Right forelimb (tissue), 1 donor: ENCODE measurements around the gene ANXA9.

Experiments used
- DNase-seq: peaks from one replicate; pipeline ENCODE4 v3.0.0-alpha.2; 2018

ANXA9 gene

DNA sequence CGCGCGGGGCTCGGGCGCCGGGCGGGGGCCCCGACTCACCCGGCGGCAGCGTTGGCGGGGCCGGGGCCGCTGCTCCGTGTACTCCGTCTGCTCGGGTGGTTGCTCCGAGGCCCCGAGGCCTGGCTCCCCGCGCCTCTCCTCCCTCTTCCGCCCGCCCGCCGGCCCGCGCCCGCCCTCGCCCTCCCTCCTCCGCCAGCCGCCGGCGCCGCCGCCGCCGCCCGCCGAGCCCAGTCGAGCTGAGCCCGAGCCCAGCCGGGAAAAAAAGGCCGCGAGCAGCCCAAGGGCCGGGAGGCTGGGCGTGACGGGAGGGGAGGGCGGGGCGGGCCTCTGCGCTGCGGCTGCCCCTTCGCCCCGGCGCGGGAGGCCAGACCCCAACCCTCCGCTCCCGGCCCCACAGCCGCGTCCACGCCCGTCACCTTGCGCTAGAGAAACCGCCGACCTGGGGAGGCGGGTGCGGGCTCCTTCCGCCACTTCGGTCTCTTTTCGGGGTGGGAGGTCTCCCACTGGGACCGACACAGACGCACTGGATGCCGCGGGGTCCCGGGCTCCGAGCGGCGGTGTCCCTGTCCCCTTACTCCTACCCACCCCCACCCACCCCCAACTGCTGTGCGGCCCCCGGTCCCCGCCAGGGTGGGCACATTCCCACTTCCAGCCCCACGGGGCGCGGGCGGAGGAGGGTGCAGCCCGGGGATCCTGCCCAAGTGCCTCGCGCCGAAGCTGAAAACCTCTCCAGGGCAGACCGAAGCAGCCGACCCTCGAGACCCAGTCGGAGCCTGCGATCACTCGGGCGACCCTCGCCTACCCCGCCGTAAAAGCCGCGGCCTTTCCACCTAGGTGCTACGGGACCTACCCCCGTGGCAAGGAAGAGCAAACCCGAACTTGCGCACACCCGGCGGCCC, 7.3 kb upstream of the ANXA9 start, which contains the start of gene CERS2:
Gene CERS2, minus strand, starts transcription at position 256 of the 899 bp plus-strand sequence. CDS start 5,745 bp downstream, outside the sequence.
- peak; percentile 91 for DNase-seq

DNA sequence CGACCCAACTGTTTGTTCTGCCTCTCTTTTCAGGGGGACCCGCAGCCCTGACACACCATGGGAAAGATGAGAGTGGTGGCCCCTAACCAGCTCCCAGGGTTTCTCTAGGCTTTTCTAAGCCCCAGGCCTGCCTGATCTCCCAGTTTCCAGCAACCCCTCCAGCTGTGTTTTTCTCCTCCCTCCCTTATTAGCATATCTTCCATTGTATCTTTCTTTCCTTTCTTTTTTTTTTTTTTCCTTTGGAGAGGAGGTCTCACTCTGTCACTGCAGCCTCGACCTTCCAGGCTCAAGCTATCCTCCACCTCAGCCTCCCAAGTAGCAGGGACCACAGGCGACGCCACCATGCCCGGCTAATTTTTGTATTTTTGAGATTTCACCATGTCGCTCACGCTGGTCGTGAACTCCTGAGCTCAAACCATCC, 5.7 kb upstream of the ANXA9 start:
- DNase-seq: no peak

DNA sequence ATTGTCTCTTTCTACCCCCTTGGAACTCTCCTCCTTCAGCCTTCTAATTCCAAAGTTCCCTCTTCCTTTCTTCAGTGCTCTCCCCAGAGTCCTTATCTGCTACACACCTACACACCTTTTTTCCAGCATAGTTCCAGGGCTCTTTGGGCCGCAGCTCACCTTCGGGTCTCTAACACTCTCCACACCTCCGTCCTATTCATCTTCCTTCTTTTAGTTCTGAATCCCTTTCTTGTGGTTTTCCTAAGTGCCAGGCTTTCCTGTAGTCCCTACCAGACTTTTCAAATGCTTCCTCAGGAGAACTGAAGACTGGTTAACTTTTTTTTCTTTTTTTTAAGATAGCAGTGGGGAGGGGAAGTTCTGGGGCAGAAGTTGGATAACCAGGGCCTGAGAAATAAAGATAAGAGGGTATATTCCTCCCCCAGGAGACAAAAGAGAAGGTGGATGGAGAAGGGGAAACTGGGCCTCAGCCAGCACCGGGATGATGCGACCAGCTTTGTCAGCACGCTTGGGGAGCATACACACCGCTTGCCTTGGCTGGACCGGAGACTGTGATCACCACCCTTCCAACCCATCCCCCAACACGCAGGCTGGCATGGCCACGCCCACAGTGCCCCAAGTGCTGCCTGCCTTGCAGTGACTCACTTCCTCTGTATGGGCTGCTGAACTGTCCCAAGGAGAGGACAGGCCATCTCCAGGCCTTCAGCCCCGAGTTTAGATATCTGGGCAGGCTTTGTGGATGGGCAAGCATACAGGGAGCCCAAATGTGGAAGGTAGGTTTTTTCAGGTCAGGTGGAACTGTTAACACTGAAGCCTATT, 5.0 kb upstream of the ANXA9 start:
- DNase-seq: no peak

DNA sequence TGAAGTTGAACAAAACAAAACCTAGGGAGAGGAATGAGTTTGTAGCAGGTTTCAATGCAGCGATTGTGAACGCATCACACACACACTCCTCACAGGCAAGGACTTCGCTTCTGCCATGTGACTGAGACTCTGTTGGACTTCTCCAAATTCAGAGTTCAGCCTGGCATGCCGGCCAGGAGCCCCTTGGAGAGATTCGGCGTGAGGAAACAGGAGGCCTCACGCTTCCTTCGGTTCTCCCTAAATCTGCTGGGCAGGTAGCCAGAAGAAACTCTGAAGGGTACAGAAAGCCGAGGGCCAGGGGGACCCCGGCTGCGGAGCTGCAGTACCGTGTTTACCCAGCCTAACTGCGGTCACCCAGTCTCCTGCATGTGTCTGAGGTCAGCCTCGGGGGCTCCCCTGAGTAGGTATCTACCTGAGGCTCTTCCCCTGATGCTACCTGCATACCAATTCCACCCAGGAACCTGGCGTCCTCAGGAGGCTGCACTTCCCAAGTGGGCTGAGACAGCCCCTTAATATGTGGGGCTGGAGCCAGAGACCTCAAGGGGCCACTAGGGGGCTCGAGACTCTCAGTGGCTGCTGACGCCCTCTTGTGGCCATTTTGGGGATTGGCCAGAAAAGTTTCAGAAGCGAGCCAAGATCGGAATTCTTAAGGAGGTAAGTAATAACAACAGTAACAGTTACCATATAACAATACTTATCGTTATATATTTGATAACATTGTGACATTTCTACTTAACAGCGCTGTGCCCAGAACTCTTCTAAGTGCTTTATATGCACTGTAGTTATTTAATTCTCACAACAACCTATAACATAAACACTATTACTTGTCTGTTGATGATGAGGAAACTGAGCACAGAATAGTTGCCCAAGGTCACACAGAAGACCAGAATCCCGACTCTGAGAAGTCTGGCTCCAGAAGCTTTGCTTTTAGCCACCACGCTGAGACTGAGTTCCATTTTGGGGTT, 2.7 kb upstream of the ANXA9 start:
- peak; percentile 92 for DNase-seq

DNA sequence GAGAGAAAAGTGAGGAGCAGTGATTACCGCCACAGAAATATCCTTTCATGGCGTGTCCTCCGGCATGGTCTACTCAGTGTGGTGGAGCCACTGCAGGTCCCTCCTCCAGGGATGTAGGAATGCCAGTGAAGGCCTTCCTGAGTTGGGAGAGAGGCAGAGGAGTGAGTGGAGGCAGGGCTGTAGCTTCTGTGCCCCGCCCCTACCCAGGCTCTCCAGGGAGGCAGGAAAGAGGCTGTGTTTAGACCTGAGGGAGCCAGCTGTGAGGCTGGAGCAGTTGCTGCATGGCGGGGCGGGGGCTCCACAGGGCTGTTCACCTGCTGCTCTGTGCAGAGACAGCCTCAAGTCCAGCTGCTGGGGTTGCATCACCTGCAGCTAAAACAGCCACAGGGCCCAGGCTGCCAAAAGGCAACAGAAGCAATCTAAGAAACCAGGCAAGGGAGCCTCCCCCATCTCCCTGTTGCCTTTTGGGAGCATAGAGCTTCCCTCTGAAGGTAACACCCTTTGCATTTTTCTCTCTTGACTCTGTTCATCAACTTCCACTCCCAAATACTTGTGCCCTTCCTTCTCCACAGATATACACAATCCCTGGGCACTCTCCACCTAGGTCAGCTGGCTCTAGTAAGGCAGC, 801 bp upstream of the ANXA9 start:
- DNase-seq: no peak

DNA sequence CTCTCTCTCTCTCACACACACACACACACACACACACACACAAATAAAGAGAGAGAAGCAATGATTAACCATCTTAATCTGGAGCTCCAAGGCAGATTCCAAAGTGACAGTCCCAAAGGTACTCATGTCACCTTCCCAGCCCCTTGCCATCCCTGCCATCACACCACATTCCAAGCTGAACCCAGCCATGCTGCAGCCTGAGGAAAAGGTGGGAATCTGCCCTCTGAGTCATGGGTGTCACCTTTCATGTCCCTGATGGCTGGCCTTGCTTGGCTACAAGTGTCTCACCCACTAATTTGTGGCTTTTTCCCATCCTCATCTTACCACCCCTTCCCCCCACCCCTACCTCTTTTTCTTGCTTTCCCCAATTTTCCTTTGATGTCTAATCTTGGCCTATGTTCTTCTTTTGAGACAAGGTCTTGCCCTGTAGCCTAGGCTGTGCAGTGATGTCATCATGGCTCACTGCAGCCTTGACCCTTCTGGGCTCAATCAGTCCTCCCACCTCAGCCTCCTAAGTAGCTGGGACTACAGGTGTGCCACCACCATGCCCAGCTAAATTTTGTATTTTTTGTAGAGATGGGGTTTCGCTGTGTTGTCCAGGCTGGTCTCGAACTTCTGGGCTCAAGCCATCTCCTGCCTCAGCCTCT, 3.2 kb downstream of the ANXA9 start:
- no peak for DNase-seq

DNA sequence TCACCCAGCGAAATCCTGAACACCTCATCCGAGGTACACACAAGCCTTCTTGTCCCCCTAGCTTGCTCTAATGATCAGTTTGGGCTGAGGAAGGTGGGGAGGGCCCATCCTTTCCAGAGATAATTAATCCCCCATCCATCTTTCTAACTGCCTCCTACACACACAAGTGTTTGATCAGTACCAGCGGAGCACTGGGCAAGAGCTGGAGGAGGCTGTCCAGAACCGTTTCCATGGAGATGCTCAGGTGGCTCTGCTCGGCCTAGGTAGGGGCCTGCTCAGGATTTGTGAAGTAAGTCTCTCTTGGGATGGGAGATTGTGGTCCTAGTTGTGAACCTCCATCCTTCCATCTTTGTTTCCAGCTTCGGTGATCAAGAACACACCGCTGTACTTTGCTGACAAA, 5.8 kb downstream of the ANXA9 start:
- DNase-seq: no peak

DNA sequence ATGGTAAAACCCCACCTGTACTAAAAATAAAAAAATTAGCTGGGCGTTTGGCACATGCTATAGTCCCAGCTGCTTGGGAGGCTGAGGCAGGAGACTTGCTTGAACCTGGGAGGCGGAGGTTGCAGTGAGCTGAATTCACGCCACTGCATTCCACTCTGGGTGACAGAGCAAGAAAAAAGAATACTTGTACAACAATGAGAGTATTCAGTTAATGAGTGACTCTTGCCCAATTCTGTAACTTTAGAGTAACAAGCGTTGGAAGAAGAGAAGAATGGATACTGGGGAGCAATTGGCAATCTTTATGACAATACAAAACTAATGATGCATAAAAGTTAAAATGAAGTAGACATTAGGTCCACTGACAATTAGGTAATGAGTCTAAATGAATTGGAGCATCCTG, 10.5 kb downstream of the ANXA9 start:
- DNase-seq: no peak

DNA sequence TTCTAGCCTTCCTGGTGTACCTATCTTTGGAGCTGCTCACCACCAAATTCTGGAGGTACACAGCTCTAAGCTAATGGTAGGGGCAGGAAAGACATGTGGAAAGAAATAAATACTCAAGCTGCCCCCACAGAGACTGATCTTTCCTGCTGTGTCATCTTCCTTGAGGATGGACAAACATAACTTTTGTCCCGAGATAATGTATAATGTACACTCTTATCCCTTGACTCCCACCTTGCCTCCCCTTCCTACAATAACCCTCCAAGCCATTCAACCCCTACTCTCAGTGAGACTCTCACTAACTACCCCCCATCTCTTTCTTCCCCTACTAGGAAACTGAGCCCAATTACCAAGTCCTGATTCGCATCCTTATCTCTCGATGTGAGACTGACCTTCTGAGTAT, 12.2 kb downstream of the ANXA9 start:
- DNase-seq: no peak

DNA sequence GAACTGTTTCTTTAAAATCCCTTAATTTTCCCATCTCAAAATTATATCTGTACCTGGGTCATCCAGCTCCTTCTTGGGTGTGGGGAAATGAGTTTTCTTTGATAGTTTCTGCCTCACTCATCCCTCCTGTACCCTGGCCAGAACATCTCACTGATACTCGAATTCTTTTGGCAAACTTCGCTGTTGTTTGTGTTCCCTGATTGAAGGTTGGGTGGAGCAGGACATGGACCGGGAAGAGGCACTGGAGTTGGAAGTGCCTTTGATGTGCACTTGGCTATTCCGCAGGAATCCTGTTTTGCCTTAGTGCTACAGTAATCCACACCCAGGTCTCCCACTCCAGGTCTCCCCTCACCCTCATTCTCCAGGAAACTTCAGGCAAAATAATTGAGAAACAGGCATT, 13.4 kb downstream of the ANXA9 start:
- no peak for DNase-seq

DNA sequence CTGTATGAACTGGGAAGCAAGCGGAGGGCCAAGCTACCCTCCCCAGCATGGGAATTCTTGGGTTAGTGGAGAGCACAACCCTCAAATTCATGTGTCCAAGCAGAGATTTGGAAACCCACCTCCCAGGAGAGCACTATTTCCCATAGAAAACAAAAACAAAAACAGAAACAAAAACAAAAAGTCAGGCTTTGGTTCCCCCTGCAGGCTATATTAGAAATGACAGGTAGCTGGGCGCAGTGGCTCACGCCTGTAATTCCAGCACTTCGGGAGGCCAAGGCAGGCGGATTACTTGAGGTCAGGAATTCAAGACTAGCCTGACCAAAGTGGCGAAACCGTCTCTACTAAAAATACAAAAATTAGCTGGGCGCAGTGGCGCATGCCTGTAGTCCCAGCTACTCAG, 13.8 kb downstream of the ANXA9 start:
- DNase-seq: no peak

DNA sequence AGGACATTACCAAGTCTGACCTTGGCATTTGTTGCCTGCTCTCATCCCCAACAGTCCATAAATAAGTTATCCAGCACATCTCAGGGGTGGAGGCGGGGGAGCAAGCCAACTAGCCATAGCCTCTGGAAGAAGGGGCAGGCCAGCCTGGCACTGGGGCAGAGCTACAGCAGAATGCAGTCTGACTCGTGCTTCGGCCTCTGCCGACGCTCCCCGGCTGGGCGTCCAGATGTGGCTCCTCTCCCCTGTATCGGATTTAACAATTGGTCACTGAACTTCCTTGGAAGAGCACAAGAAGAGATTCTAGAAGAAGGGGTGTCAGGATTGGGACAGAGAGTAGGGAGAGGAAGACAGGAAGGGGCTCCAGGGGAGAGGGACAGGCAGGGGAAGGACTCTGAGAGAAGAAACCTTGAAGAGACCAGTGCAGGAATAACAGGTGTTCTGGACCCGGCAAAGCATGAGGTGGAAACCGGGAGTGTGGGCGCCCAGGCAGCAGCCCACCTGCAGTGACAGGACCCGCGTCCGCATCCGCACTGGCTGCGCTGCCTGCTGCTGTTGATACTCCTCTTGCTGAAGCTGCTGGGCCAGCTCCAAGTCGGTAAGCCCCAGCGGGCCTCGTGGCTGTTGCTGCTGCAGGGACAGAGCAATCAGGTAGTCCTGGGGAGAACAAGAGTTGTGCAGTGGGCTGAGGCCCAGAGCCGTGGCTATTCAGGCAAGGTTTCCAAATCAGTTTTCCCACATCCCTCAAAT, 15.2 kb downstream of the ANXA9 start:
- no peak for DNase-seq

DNA sequence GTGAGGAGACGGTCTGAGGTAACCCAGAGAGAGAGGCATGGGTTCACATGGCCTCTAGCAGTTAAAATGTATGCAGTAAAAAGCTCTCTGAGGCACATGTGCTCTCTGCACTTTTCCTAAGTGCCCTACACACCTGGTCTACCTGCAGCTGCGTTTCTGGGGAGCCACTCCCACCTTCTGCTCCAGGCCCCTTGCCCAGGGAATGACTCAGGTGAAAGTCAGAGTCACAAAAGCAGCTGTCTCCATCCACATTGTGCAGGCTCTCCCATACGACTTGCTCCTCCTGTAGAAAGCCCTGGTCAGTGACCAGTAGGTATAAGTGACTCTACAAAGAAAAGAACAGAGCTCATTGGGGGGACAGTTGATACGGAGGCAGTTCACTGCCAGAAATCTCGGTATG, 15.9 kb downstream of the ANXA9 start:
- no peak for DNase-seq

DNA sequence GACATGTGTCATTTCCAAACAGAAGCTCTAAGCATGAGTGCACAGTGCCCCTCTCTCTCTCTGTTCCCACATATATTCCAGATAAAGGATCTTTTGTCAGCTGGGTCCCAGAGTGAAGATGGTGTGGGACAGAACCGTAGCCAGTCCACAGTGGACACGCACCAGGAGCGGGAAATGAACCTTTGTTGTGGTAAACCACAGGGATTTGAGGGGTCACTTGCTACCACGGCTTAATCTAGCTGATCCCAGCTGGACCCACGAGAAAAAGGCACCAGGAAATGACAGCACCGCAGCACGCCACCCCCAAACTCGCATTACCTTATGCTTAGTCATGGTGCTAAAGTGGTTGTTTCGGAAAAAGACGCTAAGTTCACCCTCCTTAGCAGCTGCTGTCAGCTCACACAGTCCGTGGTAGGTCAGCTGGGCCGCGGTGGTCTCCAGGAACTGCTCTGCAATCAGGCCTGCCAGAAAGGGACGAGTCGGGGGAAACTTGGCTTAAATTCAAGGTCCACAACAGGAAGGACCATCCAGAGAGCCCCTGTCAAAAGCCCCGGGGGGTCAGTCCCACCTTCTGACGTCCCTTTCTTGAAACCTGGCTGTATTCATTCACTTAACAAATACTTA, 17.1 kb downstream of the ANXA9 start:
- DNase-seq: no peak

DNA sequence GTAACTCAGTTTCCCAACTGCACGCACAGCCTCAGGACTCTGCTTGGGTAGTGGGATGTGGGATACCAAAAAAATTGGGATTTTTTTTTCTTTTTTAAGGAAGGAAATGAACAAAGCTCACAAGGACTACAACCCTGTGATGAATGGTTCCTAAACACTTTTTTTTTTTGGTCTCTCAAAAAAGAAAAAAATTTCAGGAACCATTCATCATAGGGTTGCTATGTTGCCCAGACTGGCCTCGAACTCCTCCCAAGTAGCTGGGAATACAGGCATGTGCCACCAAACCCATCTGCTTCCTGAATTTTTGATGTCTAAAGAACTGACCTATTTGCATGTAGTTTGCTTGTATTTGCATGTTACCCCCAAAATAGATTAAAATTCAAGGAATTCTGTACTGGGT, 17.8 kb downstream of the ANXA9 start:
- DNase-seq: no peak

DNA sequence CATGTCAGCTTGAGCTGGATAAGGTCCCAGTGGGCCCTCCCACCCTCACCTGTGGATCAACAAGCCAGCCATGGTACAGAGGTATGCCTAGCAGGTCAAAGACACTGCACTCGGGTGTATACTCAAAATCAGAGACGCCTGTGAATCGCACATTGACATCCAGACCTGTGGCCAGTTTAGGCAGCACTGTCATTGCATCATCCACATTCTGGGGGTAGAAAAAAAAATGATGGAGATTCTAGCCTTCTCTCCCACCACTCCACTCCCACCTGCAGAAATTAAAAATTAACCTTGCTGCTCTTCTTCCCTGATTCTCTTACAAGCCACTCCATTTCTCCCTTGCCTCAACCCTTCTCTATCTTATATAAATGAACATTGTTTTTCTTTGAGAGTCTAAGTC, 18.3 kb downstream of the ANXA9 start:
- no peak for DNase-seq

DNA sequence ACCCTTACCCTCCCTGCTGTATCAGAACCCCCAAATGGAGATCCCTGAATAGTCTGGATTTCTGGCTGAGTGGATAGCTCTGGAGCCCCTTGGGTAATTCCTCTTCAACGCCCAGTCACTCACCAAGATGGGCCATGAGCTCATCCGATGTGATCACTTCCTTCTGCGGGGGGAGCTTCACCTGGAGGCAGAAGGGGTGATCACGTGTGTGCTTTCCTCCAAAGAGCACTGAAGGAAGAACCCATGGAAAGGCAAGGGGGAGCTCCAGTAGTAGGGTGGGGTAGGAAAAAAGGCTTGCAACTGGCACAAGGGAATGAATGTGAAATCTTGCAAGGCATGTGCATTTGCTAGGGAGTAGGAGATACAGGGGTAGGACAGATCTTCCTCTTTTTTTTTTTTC, 19.5 kb downstream of the ANXA9 start:
- no peak for DNase-seq

DNA sequence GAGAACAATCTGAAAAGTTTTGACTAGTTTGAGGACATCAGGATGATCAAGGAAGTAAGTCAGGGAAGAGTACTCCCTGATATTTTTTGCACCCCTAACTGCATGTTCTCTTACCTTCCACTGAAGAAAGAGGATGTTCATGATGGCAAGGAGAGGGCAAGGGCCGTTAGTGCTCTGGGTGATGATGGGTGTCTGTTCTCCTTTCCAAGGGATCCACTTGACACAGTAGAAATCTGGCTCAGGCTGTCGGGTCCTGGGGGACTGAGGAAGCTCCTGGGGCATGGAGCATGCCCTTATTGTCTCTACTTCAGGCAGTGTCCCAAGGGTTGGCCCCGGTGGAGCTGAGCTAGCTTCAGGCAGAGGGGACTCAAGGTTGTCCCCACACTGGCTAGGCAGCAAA, 20.0 kb downstream of the ANXA9 start:
- DNase-seq: no peak

DNA sequence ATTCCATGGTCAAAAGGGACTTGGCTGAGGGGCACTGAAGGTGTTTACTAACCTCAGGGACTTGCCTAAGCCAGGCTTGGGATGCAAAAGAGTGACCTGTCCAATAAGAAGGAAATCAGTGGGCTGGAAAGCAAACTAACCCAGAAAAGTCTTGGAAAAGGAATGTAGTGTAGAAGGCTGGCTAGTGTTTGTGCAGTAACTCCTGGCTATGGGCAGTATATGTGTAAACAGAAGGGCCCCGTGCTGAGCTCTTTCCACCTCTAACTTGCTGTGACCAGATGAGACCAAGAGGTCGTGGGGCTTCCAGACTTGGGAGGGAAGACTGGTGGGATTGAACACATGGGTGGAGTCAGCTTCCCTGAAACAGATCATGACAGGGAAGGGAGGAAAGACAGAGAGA, 20.5 kb downstream of the ANXA9 start:
- no peak for DNase-seq

DNA sequence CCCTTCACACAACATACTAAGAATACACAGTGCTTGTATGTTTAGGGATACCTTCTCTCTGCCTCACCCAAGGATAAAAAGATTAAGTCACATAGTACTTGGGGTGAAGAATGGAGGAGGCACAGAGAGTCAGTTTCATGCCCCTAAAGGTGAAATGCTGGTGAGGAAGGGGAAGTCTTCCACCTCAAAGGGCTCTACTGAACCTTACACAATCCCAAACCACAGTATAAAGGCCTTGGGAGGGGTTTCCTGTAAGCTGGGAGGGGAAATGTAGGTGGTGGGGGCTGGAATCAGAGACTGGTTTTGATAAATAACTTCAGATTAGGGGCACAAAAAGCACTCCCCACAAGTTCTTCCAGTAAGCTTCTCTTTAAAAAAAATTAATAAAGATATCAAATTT, 21.1 kb downstream of the ANXA9 start:
- no peak for DNase-seq
